Measurements from ENCODE around the gene CCDC127. TPM values are rescaled to one million over a fixed set of nuclear protein-coding genes. Genes with fewer than 3 reads are reported as not detected.
"Not testable (repeated sequence)": the region's sequence is repeated elsewhere in the genome, so short reads cannot be mapped to it uniquely, and the experiment has no call there.

The CCDC127 gene
- total RNA-seq, 1 donor from 2014 or later, result 9.0 TPM

GRCh38 chr5:164783-165182 is 53.2 kb downstream of the CCDC127 start:
- DNase-seq (ENCODE audit: low spot score); intact Hi-C loops (cut with DNase I): not testable (repeated sequence)

GRCh38 chr5:164244-164643 is 53.7 kb downstream of the CCDC127 start:
- no peak for DNase-seq (ENCODE audit: low spot score)
- intact Hi-C loops (cut with DNase I), result no loop called here
- no peak for ATAC-seq

More at GRCh38 chr5:164783-165182, 53.2 kb downstream of the CCDC127 start:
- ATAC-seq, result not testable (repeated sequence)

GRCh38 chr5:163841-164240 is 54.1 kb downstream of the CCDC127 start:
- DNase-seq (ENCODE audit: low spot score) (peak; percentile 9), ATAC-seq (no peak)
- intact Hi-C loops (cut with DNase I), result no loop called here

GRCh38 chr5:163338-163620 is 54.7 kb downstream of the CCDC127 start:
- intact Hi-C loops (cut with DNase I), result no loop called here
- ATAC-seq (no peak), DNase-seq (ENCODE audit: low spot score) (peak; percentile 50)

GRCh38 chr5:162565-163337 is 55.2 kb downstream of the CCDC127 start:
- intact Hi-C loops (cut with DNase I), result no loop called here
- ATAC-seq (peak; percentile 10), DNase-seq (ENCODE audit: low spot score) (peak; percentile 43)

- ATAC-seq (no peak), DNase-seq (ENCODE audit: low spot score) (peak; percentile 47)
- intact Hi-C loops (cut with DNase I), result no loop called here
These were observed 55.8 kb downstream of the CCDC127 start for GRCh38 chr5:162190-162564.

GRCh38 chr5:161803-162110 is 56.2 kb downstream of the CCDC127 start:
- no peak for ATAC-seq
- intact Hi-C loops (cut with DNase I), result no loop called here
- peak; percentile 51 for DNase-seq (ENCODE audit: low spot score)

GRCh38 chr5:160921-161802 is 56.8 kb downstream of the CCDC127 start:
- intact Hi-C loops (cut with DNase I), result no loop called here
- no peak for DNase-seq (ENCODE audit: low spot score)

GRCh38 chr5:160173-160510 is 57.8 kb downstream of the CCDC127 start:
- DNase-seq (ENCODE audit: low spot score) (no peak), ATAC-seq (peak; percentile 63)
- intact Hi-C loops (cut with DNase I), result no loop called here

More at GRCh38 chr5:160921-161802, 56.8 kb downstream of the CCDC127 start:
- no peak for ATAC-seq

- no peak for DNase-seq (ENCODE audit: low spot score)
- intact Hi-C loops (cut with DNase I), result no loop called here
- no peak for ATAC-seq
These were observed 58.3 kb downstream of the CCDC127 start for GRCh38 chr5:159448-160172.

GRCh38 chr5:158807-159447 is 59.0 kb downstream of the CCDC127 start:
- intact Hi-C loops (cut with DNase I), result no loop called here
- ATAC-seq (no peak), DNase-seq (ENCODE audit: low spot score) (no peak)

GRCh38 chr5:157801-158200 is 60.2 kb downstream of the CCDC127 start:
- ATAC-seq (no peak), DNase-seq (ENCODE audit: low spot score) (no peak)
- intact Hi-C loops (cut with DNase I), result no loop called here

- ATAC-seq (no peak), DNase-seq (ENCODE audit: low spot score) (no peak)
- intact Hi-C loops (cut with DNase I), result no loop called here
These were observed 60.7 kb downstream of the CCDC127 start for GRCh38 chr5:157126-157715.

- intact Hi-C loops (cut with DNase I), result no loop called here
- DNase-seq (ENCODE audit: low spot score) (no peak), ATAC-seq (no peak)
These were observed 61.4 kb downstream of the CCDC127 start for GRCh38 chr5:156411-157072.

GRCh38 chr5:155651-156410 is 62.1 kb downstream of the CCDC127 start:
- intact Hi-C loops (cut with DNase I), result no loop called here
- ATAC-seq (no peak), DNase-seq (ENCODE audit: low spot score) (no peak)

- DNase-seq (ENCODE audit: low spot score) (no peak), ATAC-seq (no peak)
- intact Hi-C loops (cut with DNase I), result no loop called here
These were observed 63.1 kb downstream of the CCDC127 start for GRCh38 chr5:154826-155225.

- ATAC-seq (no peak), DNase-seq (ENCODE audit: low spot score) (no peak)
- intact Hi-C loops (cut with DNase I), result no loop called here
These were observed 63.7 kb downstream of the CCDC127 start for GRCh38 chr5:154236-154635.

GRCh38 chr5:153256-153655 is 64.7 kb downstream of the CCDC127 start:
- no peak for DNase-seq (ENCODE audit: low spot score)
- ATAC-seq, result no peak
- intact Hi-C loops (cut with DNase I), result no loop called here
